ENCODE measurements around the gene EBF4. TPM values are rescaled to one million over a fixed set of nuclear protein-coding genes. Genes with fewer than 3 reads are reported as not detected.

The EBF4 gene
- total and polyA plus RNA-seq, 2 donors (not counting 1 experiment from before 2014, with no cell fraction given), result 0.81 to 5.0 TPM

DNA sequence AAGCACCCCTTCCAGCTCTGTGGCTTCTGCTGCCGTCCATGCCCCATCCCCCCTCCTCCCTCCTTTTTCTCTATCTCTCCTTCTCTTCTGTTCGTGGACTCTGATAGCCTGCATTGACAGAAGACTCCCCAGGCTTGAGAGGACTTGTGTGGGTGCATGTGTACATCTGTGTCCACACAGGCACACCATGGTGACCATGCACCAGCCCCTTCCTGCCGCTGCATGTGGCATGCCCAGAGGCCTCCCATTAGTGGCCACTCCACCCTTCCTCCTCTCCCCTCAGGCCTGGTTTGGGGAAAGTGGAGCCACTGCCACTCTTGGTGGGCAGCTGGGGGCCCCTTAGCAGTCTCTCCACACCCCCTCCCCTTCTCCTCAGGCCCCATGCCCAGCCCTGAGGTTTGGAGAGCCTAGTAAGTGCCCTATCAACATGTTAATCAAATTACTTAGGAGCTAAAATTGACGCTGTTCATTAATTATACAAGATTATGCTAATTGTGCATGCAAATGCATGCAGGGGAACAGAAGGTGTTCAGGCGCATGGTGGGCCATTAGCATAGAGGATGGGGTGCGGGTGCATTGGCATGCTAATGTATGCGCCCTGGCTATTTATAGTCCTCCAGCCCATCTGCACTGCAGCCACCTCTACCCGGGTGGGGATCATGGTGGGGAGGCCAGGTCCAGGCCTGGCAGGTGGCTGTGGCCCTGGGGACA, 45.9 kb downstream of the EBF4 start:
- no peak overlapping the region for H3K4me3 Mint-ChIP-seq
- H3K27me3 Mint-ChIP-seq, result peaks cover 50% of the 10 kb centered on the region
- no peak overlapping the region for H3K4me3 ChIP-seq (ENCODE audit: control extremely low read depth in 1 of 5, extremely low read depth in 1 of 5, insufficient read depth in 1 of 5, low read depth in 2 of 5, low read length in 4 of 5)
- TF ChIP-seq EZH2 (IDR thresholded peaks at IDR 0.05; ENCODE audit: borderline replicate concordance, insufficient read depth, low read depth, low read length, poor library complexity, severe bottlenecking), result no peak
- TF ChIP-seq, protein P1, sequence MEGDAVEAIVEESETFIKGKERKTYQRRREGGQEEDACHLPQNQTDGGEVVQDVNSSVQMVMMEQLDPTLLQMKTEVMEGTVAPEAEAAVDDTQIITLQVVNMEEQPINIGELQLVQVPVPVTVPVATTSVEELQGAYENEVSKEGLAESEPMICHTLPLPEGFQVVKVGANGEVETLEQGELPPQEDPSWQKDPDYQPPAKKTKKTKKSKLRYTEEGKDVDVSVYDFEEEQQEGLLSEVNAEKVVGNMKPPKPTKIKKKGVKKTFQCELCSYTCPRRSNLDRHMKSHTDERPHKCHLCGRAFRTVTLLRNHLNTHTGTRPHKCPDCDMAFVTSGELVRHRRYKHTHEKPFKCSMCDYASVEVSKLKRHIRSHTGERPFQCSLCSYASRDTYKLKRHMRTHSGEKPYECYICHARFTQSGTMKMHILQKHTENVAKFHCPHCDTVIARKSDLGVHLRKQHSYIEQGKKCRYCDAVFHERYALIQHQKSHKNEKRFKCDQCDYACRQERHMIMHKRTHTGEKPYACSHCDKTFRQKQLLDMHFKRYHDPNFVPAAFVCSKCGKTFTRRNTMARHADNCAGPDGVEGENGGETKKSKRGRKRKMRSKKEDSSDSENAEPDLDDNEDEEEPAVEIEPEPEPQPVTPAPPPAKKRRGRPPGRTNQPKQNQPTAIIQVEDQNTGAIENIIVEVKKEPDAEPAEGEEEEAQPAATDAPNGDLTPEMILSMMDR (IDR thresholded peaks at IDR 0.05), result no peak
- DNase-seq, result no peak
- H3K4me1 ChIP-seq (ENCODE audit: control insufficient read depth in 2 of 2, insufficient read depth in 2 of 2, low read length in 2 of 2), result peaks cover 0 to 6% of the 10 kb centered on the region in 2 donors
- H3K9me3 Mint-ChIP-seq (ENCODE audit: insufficient read depth), result no peaks in the 10 kb centered on the region
- no peaks in the 10 kb centered on the region for H3K79me2 ChIP-seq (ENCODE audit: control insufficient read depth, insufficient read depth, low read length)
- H4K20me1 ChIP-seq (ENCODE audit: control insufficient read depth, insufficient read depth, low read length, poor library complexity, severe bottlenecking), result no peaks in the 10 kb centered on the region
- ChIA-PET POLR2A (no interaction called here), CTCF (interaction anchor here (0.6 to 1.2 kb wide), 2 partner anchors 8 to 331 kb away, joined by 3 read pairs; no protein-coding TSS in a partner anchor)
- peaks cover 0 to 25% (median 13%) of the 10 kb centered on the region in 4 experiments for H3K27me3 ChIP-seq (replicated peaks in 1 of 4; ENCODE audit: control extremely low read depth in 1 of 4, control insufficient read depth in 3 of 4, insufficient read depth in 4 of 4, low read length in 3 of 4)
- no peak overlapping the region for H3K4me2 ChIP-seq (replicated peaks; ENCODE audit: low read depth, low read length, poor library complexity, severe bottlenecking)
- H3K27ac Mint-ChIP-seq, result no peak overlapping the region
- H3K9me3 ChIP-seq (ENCODE audit: control extremely low read depth in 1 of 3, control insufficient read depth in 2 of 3, insufficient read depth in 1 of 3, low read length in 2 of 3), result peaks cover 0 to 3% (median 0%) of the 10 kb centered on the region in 3 donors
- no peak for ATAC-seq (ENCODE audit: low read depth)
- H3K27ac ChIP-seq (ENCODE audit: low read length in 2 of 2), result no peak overlapping the region
- intact Hi-C loops (cut with micrococcal nuclease), result no loop called here
- peaks cover 6% of the 10 kb centered on the region for H3K4me1 Mint-ChIP-seq
- no peaks in the 10 kb centered on the region for H3K36me3 ChIP-seq (replicated peaks in 1 of 2; ENCODE audit: control extremely low read depth in 1 of 2, control insufficient read depth in 1 of 2, extremely low read depth in 1 of 2, insufficient read depth in 2 of 2, low read length in 1 of 2)
- H2AFZ ChIP-seq (ENCODE audit: insufficient read depth, low read depth, low read length, poor library complexity, severe bottlenecking), result no peak overlapping the region
- 81% methylated on average over 5 of the region's 8 CpGs for WGBS (ENCODE audit: insufficient coverage)
- no peak overlapping the region for H3K9ac ChIP-seq (ENCODE audit: low read length)

DNA sequence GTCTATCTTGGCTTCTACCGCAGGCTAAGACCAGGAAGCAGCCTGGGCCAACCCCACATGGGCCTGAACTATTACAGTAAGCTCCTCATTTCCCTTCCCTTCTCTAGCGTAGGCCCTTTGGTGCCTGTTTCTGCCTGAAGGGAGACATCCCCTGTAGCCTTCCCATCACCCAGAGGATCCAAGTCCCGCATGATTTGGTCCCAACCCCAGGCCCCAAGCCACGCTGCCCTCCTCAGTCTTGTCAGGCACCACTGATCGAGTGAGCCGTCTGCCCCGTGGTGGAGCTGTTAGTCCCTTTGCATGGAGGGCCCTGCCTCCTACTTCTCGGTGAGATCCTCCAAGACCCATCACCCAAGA, 46.4 kb downstream of the EBF4 start:
- Mint-ChIP-seq H3K27me3 (peaks cover 53% of the 10 kb centered on the region), H3K4me3 (no peak overlapping the region), H3K9me3 (ENCODE audit: insufficient read depth) (no peaks in the 10 kb centered on the region), H3K4me1 (peaks cover 6% of the 10 kb centered on the region), H3K27ac (no peak overlapping the region)
- ChIA-PET CTCF (interaction anchor here (1.2 kb wide), 1 partner anchor 9 kb away, joined by 3 read pairs; no protein-coding TSS in a partner anchor), POLR2A (no interaction called here)
- no peak for DNase-seq
- Histone ChIP-seq H3K27ac (ENCODE audit: low read length in 2 of 2) (no peak overlapping the region), H3K4me1 (ENCODE audit: control insufficient read depth in 2 of 2, insufficient read depth in 2 of 2, low read length in 2 of 2) (peaks cover 0 to 6% of the 10 kb centered on the region in 2 donors), H3K4me2 (replicated peaks; ENCODE audit: low read depth, low read length, poor library complexity, severe bottlenecking) (no peak overlapping the region), H3K79me2 (ENCODE audit: control insufficient read depth, insufficient read depth, low read length) (no peaks in the 10 kb centered on the region), H3K9ac (ENCODE audit: low read length) (no peak overlapping the region), H2AFZ (ENCODE audit: insufficient read depth, low read depth, low read length, poor library complexity, severe bottlenecking) (no peak overlapping the region), H3K36me3 (replicated peaks in 1 of 2; ENCODE audit: control extremely low read depth in 1 of 2, control insufficient read depth in 1 of 2, extremely low read depth in 1 of 2, insufficient read depth in 2 of 2, low read length in 1 of 2) (no peaks in the 10 kb centered on the region), H3K9me3 (ENCODE audit: control extremely low read depth in 1 of 3, control insufficient read depth in 2 of 3, insufficient read depth in 1 of 3, low read length in 2 of 3) (peaks cover 0 to 3% (median 0%) of the 10 kb centered on the region in 3 donors), H3K4me3 (ENCODE audit: control extremely low read depth in 1 of 5, extremely low read depth in 1 of 5, insufficient read depth in 1 of 5, low read depth in 2 of 5, low read length in 4 of 5) (no peak overlapping the region), H3K27me3 (replicated peaks in 1 of 4; ENCODE audit: control extremely low read depth in 1 of 4, control insufficient read depth in 3 of 4, insufficient read depth in 4 of 4, low read length in 3 of 4) (peaks cover 0 to 25% (median 15%) of the 10 kb centered on the region in 4 experiments), H4K20me1 (ENCODE audit: control insufficient read depth, insufficient read depth, low read length, poor library complexity, severe bottlenecking) (no peaks in the 10 kb centered on the region)
- intact Hi-C loops (cut with micrococcal nuclease), result no loop called here
- ATAC-seq (ENCODE audit: low read depth), result no peak
- TF ChIP-seq, protein P1 (IDR thresholded peaks at IDR 0.05), result no peak
- no peak for TF ChIP-seq EZH2 (IDR thresholded peaks at IDR 0.05; ENCODE audit: borderline replicate concordance, insufficient read depth, low read depth, low read length, poor library complexity, severe bottlenecking)
- 80% methylated on average over 8 of the region's 8 CpGs for WGBS (ENCODE audit: insufficient coverage)
